SIG-M5 treated with dmso at 0.1 percent for 504 hours (cell line): ENCODE measurements around the gene SPINT1.
A peak's percentile ranks its signal among the peaks of the same experiment; 100 is the strongest.
"Not testable (repeated sequence)": the region's sequence is repeated elsewhere in the genome, so short reads cannot be mapped to it uniquely, and the experiment has no call there.

ENCODE experiments used
- DNase-seq: peaks from one replicate; lab custom pipeline; 2025; ENCODE audit not compliant: unreplicated experiment; lab: John Stamatoyannopoulos, UW

The SPINT1 gene

GRCh38 chr15:40859206-40859851 lies 15.5 kb downstream of the SPINT1 start:
- peak; percentile 64 for DNase-seq

DNA sequence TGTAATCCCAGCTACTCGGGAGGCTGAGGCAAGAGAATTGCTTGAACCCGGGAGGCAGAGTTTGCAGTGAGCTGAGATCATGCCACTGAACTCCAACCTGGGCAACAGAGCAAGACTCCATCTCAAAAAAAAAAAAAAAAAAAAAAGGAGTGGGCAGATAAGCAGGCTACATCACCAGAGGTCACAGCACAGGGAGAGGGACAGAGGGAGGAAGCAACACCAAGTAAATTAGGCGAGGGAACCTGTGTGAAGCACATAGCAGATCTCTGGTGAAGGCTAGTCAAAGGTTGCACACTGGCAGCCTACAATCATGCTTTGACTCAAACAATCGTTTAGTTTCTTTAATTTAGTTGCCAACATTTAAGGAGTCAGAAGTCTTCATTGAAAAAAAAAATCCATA lies 17.3 kb downstream of the SPINT1 start:
- DNase-seq: not testable (repeated sequence)

DNA sequence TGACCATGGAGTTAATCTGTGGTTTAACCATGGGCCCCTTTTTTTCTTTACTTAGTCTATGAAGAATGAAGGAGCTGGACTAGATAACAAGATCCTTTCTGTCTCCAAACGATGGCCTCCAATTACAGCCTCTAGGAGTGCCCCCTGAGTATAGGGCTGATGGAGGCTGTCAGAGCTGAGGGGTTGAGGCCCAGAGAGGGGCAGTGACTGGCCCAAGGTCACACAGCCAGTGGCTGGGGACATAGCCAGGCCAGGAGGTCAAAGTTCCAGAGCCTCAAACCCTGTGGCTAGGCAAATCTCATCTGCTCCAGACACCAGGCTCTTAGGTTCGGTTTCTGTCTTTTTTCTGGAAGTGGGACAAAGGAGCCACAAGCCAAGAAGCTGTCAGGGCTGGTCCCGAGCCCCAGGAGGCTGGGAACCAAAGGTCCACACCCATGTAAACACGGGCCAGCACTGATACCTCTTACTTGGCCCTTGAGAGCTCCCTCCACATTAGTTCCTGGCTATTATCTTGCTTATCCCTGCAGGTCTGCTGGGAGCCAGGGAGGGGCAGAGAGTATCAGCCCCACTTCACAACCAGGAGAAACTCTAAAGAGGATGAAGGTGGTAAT lies 19.9 kb downstream of the SPINT1 start:
- no peak for DNase-seq

- no peak for DNase-seq
These were observed 23.4 kb downstream of the SPINT1 start for GRCh38 chr15:40867199-40867598.

DNA sequence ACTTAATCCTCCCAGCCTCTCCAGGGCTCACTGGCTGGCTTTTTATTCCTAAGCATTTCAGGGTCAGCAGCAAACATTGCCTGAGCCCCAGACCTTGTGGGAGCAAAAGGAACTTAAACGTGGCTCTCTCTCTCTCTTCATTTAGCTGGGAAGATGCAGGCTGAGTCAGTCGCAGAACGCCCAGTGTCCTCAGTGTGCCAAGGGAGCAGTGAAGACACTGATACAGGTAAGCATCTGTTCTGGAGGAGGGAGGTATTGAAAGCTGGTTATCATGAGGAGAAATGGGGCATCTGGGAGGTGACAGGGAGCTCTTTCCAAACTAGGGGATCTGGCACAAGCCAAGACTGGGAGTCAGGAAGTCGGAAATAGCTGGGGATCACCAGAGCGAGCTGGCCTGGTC lies 25.8 kb downstream of the SPINT1 start:
- no peak for DNase-seq

DNA sequence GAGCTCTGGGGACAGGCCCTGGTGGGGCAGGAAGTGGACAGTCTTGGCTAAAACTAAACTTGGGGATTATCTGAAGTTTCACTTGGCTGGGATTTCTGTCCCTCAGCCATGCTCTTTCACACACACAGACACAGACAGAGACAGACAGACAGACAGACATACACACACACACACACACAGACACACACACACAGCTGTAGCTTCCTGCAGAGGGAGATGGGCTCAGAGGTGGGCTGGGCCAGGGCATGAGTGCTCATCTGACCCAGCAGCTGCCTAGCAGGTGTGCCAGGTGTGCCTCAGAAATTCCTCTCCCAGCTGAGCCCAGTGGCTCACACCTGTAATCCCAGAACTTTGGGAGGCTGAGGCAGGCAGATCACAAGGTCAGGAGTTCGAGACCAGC lies 26.9 kb downstream of the SPINT1 start:
- DNase-seq: no peak

DNA sequence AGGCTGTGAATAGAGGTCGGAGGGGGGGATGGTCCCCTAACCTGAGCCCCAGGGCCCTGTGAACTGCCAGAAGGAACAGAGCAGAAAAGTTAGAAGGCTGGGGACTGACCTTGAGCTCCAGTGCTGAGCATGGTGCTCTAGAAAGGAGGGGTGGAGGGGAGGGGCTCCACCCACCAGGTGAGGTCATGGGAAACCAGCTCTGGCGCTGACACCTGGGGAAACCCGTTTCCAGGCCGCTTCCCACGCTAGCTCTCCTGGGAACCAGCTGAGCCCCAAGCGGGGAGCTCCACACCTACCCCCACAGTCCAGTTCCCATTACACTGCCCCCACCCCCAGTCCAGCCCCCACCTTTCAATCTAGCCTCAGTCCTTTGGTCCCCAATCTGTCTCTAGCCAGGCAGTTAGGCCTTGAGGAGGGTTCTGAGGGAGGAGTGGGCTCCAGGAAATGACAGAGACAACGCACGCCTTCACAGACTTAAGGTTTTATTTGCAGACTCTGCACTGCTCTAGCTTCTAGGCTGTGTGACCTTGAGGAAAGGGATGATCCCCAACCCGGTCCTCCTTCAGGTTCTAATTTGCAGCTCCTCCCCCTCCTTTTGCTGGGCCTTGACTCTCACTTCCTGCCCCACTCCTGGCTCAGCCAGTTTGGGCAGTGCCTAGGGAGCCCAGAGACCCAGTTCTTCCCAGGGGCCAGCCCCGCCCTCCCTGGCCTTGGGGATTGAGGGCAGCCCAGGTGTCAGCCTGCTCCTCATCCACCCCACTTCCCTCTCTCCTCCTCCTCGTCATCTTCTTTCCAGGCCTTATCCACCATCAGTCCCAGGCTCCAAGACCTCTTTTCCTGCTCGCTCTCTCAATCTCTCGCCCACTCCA lies 28.1 kb downstream of the SPINT1 start:
- DNase-seq: peak; percentile 40

DNA sequence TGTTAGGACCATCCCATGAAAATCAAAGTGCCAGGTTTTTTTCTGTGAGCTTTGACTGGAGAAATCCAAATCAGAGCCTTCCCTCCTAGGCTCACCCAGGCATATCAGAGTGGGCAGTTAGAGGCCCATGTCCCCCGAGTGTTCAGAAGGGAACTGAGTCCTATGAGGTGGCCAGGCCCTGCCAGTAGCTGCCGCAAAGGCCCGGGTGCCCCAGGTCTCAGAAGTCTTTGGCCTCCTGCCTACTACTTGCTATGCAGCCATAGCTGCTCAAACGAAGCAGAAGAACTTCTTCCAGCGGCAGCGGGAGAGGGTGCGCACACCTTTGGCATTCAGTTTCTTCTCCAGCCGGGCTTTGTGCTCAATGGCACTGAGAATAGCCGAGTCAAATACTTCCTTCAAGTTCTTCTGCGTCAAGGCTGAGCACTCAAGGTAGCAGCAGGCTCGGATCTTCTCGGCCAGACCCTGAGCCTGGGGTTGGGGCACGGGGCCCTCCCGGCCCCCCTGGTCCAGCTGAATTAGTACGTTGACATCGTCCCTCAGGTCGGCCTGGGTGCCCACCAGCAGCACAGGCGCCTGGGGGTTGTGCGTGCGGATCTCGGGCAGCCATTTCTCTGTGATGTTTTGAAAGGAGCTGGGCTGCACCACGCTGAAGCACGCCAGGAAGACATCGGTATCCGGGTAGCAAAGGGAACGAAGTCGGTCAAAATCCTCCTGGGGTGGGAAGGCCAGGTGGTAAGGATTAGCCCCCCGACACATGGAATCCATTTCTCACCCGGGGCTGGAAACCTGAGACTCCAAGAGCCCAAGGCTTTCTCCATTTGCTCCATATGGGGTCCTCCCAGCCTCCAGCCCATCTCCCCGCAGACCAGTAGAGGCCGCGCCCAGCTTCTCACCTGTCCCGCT lies 29.2 kb downstream of the SPINT1 start:
- no peak for DNase-seq

GRCh38 chr15:40873694-40874561 lies 30.1 kb downstream of the SPINT1 start, which contains the start of gene RHOV:
Gene RHOV, minus strand, starts transcription at chr15:40874234. Its CDS starts 95 bp downstream, at chr15:40874139.
- peak; percentile 68 for DNase-seq

- DNase-seq: no peak
These were observed 32.3 kb downstream of the SPINT1 start for GRCh38 chr15:40875991-40876730.

GRCh38 chr15:40877694-40878093 lies 33.8 kb downstream of the SPINT1 start:
- DNase-seq: no peak

- peak; percentile 30 for DNase-seq
These were observed 34.9 kb downstream of the SPINT1 start for GRCh38 chr15:40878785-40879184.

- DNase-seq: no peak
These were observed 35.8 kb downstream of the SPINT1 start for GRCh38 chr15:40879609-40880008.

DNA sequence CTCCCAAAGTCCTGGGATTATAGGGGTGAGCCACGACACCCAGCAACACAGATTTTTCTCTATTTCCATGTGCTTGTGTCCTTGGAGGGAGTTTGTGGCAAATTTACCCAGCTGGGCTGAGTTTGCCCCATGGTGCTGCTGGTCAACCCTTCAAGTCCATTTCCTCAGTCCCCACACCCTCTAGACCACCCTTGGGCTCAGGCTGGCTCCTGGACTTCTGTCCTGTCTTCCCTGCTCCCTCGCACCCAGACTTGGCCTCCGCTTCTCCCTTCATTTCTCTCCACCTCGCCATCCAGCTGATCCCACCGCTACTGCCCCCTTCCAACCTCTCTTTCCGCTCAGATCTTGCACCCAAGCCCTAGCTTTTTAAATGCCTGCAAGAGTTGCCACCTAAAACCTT lies 37.5 kb downstream of the SPINT1 start:
- no peak for DNase-seq

DNA sequence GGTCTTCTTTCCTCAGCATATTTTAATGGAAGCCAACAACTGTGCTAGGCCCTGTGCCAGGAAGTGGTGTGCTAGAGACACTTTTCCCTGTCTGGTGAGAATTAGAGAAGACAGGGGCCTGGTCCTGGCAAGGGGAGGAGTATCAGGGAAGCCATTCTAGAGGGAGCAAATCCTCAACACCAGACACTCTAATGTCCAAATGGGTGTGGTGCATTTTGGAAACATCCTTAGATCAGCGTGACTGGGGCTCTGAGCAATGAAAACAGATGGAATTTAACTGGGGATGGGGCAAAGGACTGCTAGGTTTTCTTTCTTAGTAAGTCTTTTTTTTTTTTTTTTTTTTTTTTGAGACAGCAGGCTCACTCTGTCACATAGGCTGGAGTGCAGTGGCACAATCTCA lies 42.7 kb downstream of the SPINT1 start:
- DNase-seq: no peak

DNA sequence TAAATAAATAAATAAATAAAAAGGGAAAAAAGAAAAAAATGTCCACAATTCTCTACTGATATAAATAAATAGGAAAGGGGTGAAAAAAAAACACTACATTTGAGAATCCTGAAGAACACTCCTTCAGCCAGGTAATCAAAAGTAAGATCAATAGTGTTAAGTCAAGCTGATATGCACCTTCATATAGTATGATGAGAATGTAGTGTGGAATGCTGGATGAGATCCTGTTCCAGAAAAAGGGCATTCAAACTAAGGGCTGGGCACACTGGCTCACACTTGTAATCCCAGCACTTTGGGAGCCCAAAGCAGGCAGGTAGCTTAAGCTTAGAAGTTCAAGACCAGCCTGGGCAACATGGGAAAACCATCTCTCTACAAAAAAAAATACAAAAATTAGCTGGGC lies 45.3 kb downstream of the SPINT1 start:
- no peak for DNase-seq

GRCh38 chr15:40891138-40891537 lies 47.3 kb downstream of the SPINT1 start:
- no peak for DNase-seq

DNA sequence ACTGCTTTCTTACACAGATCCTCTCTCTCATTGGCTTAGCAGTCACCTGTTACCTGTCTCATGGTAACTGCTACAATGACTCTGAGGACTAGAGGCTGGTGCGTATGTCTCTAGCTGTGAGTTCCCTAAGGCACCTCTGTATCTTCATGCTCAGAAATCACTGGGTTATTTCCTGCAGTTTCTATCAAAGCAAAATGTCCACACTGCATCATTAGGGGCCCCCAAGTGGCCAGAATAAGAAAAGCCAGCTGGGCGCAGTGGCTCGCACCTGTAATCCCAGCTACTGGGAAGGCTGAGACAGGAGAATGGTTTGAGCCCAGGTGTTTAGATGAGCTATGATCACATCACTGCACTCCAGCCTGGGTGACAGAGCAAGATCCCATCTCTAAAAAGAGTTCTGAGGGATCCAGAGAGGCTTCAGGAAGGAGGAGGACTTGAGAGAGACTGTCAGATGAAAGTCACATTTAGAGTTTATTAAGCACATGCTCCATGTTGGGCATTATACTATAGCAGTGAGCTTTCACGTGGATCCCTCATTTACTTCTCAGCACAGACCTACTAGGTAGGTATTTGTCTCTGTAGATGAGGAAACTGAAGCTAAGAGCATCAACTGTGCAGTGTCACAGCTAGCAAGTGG lies 48.1 kb downstream of the SPINT1 start:
- peak; percentile 58 for DNase-seq
